Umbilical cord (tissue), 2 donors: ENCODE data around the gene PPP2R5D. TPM values are rescaled to one million over a fixed set of nuclear protein-coding genes. Genes with fewer than 3 reads are reported as not detected.
"Not testable (repeated sequence)": the region's sequence is repeated elsewhere in the genome, so short reads cannot be mapped to it uniquely, and the experiment has no call there.

ENCODE experiments used
- DNase-seq: peaks from one replicate; pipeline ENCODE4 v3.0.0-alpha.2; 2015; ENCODE audit warnings: low spot score
- total RNA-seq: library from RNA; depleted of rRNA; stranded (reverse); fragments of >200 nt; gene quantifications from one replicate; pipeline ENCODE4 v1.2.3, GENCODE V29; 2014; ENCODE audit warnings: low replicate concordance; ENCODE audit not compliant: insufficient read depth

The PPP2R5D gene
- 26.7 TPM for total RNA-seq

DNA sequence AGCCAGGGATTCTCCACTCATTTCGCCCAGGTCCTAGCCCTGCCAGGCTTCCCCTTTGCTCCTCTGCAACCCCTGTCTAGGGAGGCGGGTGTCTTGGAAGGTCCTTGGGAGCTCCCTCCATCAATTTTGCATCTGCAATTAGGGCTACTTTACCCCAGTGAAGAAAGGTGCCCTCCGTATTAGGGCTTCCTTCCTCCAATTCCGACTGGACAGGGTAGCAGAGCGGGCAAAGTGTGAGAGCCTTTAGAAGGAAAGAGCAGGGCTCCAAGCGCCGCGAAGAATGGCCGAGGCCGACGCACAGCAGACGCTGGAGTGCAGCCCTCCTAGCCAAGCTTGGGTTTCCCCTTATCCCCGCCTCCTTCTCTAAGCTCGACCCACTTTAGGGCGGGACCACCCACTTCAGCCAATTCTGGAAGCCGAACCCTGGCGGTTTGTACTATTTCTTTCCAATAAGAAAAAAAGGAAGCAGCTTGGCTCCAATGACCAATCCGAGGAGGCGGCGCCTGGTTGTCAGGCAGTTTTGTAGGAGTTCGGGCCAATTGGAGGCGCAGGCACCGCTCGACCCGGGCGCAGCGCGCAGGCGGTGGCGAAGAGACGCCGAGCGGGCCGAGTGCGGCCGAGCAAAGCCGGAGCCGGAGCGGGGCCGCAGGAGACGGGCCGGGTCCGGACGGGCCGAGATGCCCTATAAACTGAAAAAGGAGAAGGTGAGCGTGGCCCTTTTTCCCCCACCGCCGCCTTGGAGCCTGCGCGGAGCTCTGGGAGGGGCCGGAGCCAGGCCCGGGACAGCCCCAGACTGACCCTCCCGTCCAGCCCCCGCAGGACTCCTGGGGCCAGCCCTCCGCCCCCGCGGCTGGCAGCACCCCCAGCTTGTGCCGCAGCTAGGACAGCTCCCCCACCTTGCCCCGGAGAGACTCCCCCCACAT, at the start of gene PPP2R5D:
Gene PPP2R5D, plus strand, starts transcription at position 570 of the 923 bp plus-strand sequence. Its CDS starts 108 bp downstream, at position 678.
- peak; percentile 100 for DNase-seq

DNA sequence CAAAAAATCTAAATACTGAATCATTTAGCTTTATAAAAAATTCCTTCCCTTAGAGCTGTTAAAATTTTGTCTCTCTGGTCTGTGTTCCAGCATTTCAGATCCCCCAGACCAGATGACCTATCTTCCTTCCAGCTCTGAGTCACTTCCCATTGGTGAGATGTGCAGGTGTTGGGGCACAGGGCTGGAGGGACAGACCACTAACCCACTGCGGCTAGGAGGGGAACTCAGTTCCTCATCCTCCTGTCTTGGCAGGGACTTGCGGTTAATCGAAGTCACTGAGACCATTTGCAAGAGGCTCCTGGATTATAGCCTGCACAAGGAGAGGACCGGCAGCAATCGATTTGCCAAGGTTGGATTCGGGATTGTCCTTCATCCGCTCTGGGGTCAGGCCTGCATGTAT, 49.0 kb upstream of the PPP2R5D start:
- no peak for DNase-seq

DNA sequence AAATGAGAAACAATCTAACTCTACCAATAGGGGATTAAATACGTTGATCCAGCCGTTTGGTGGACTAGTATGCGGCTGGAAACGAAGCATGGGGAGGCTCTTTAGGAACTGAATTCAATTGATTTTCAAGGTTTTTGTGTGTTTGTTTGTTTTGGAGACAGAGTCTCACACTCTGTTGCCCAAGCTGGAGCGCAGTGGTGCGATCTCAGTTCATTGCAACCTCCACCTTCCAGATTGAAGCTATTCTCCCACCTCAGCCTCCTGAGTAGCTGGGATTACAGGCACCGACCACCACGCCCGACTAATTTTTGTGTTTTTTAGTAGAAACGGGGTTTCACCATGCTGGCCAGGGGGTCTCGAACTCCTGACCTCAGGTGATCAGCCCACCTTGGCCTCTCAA, 48.0 kb upstream of the PPP2R5D start:
- no peak for DNase-seq

GRCh38 chr6:42937548-42938427, 46.6 kb upstream of the PPP2R5D start:
- DNase-seq = no peak

DNA sequence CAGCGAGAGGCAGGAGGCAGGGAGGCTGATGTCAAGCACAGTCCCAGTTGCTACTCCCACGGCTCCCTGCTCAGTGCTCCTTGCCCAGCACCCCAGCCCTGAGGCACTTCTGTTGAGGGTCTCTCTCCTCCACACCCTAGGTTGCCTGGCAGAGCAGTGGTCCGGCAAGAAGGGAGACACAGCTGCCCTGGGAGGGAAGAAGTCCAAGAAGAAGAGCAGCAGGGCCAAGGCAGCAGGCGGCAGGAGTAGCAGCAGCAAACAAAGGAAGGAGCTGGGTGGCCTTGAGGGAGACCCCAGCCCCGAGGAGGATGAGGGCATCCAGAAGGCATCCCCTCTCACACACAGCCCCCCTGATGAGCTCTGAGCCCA, 46.0 kb upstream of the PPP2R5D start:
- DNase-seq = no peak

DNA sequence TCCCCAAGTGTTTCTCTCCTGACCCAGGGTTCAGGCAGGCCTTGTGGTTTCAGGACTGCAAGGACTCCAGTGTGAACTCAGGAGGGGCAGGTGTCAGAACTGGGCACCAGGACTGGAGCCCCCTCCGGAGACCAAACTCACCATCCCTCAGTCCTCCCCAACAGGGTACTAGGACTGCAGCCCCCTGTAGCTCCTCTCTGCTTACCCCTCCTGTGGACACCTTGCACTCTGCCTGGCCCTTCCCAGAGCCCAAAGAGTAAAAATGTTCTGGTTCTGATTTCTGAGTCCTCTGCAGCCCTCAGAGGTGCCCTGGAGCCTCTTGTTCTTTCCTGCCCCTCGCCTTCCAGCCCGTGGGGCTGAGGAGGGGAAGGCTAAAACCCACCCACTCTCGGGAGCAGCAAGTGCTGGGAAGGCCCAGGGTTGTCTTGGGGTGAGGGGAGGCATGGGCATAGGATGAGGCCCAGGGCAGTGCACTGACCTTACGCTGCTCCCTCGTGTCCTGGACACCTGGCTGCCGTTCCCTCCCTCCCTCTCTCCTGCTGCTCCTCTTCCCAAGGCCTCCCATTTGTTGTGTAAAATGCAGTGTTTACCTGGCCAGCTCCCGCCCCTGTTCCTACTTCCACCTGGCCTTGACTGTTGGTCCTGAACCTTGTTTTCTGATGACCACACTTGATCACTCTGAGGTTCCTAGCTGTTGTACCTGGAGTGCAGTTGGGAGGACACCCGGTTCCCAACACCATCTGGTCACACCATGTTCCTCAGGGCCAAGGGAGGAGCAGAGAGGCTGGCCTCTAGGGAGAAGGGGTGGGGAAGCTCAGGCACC, 45.2 kb upstream of the PPP2R5D start:
- no peak for DNase-seq

- DNase-seq = no peak
These were observed 44.6 kb upstream of the PPP2R5D start for GRCh38 chr6:42939810-42940167.

GRCh38 chr6:42940493-42941045, 43.8 kb upstream of the PPP2R5D start:
- no peak for DNase-seq

DNA sequence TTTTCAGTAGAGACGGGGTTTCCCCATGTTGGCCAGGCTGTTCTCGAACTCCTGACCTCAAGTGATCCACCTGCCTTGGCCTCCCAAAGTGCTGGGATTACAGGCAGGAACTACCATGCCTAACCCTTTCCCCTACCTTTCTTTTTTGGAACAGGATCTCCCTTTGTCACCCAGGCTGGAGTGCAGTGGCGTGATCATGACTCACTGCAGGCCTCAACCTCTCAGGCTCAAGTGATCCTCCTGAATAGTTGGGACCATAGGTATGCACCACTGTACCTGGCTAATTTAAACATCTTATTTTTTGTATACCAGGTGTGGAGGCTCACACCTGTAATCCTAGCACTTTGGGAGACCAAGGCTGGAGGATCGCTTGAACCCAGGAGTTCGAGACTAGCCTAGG, 43.0 kb upstream of the PPP2R5D start:
- not testable (repeated sequence) for DNase-seq

- no peak for DNase-seq
These were observed 41.9 kb upstream of the PPP2R5D start for GRCh38 chr6:42942444-42942843.

- DNase-seq = no peak
These were observed 36.4 kb upstream of the PPP2R5D start for GRCh38 chr6:42947950-42948349.

DNA sequence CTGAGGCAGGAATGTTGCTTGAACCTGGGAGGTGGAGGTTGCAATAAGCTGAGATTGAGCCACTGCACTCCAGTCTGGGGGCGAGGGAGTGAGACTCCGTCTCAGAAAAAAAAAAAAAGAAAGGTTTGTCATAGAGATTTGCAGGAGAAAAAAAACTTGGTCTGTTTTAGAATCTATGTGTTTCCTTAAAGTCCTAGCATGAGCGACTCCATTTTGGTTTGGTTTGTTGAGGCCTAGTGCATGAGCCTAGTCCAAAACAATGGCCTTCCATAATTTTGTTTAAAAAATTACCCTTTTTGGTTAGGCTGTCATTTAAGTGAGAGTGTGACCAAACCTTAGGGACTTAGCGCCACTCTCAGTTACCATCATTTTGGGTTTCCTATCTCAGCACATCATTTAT, 32.0 kb upstream of the PPP2R5D start:
- no peak for DNase-seq

DNA sequence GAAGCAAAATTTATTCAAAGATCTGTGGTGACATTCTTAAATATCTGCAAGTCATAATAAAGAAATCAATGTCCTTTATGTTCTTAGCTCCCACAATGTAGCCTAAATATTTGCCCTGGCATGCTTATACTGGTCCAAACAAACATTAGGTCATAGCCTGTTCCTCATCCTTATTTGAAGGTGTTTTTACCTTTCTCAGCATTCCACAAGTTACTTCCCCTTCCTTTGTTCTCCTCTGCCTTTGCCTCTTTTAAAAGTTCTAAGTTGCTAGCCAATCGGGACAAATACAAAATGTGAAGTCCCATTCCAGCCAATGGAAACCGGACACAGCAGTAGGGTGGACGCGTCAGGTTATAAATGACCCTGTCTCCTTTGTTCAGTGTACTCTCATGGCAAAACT, 30.0 kb upstream of the PPP2R5D start:
- DNase-seq = not testable (repeated sequence)

GRCh38 chr6:42958125-42958524, 26.2 kb upstream of the PPP2R5D start:
- no peak for DNase-seq

DNA sequence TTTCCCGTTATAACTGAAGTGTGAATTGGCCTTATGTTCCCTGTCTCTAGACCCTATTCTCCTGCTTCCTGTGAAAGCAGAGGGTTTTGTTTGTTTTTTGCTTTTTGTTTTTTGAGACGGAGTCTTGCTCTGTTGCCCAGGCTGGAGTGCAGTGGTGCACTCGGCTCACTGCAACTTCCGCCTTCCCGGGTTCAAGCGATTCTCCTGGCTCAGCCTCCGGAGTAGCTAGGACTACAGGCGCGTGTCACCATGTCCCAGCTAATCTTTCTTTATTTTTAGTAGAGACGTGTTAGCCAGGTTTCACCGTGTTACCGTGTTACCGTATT, 24.5 kb upstream of the PPP2R5D start:
- DNase-seq = no peak

- no peak for DNase-seq
These were observed 23.9 kb upstream of the PPP2R5D start, which contains the start of gene GNMT for GRCh38 chr6:42960243-42961019. GNMT (plus strand) TSS chr6:42960754; CDS start chr6:42960768, 14 bp downstream.

- no peak for DNase-seq
These were observed 23.3 kb upstream of the PPP2R5D start for GRCh38 chr6:42961020-42961470.

- DNase-seq = no peak
These were observed 22.3 kb upstream of the PPP2R5D start for GRCh38 chr6:42962096-42962495.

GRCh38 chr6:42962502-42963178, 21.7 kb upstream of the PPP2R5D start:
- no peak for DNase-seq
